ENCODE data around the gene LRRC34. TPM values are rescaled to one million over a fixed set of nuclear protein-coding genes. Genes with fewer than 3 reads are reported as not detected.

Gene LRRC34
- total RNA-seq, 2 donors from 2014 or later = 0.24 to 0.39 TPM

DNA sequence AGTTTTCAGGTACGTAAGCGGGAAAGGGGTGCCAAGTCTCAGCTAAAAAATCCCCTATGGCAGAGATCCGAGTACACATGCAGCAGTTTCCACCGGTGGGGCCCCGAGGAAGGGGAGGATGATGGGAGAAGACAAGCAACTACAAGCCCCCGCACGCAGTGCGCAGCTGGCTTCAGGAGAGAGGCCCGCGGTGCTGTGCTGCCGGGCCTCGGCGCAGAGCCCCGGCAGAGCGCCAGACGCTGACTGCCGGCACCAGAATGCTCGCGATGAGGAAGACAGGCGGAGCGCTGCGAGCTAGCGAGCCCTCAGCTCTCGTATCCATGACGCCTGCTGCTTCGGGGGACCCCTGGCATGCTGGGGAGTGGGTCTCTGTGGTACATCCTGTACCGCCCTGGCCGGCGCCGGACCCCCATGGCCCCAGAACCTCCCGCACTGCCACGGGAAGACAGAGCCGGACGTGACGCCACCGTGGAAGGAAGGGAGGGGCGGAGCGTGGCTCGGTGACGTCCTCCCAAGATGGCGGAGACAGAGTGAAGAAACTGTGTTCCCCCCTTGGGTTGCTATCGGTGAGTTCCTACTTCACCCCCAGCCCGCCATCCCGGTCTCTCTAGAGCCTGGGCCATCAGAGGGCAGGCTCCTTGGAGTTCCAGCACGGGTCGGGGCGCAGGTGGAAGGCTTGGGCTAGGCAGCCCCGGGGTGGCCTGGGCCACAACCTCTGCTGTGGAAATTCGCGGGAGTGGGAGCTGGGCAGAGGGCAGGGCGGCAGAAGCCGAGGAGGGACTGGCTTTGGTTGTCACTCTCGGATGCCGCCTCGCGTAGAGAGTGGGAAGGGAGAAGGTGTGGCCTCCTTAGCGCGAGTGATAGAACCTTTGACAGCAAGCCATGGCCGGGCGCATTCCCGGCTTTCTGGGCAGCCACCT, 39.5 kb downstream of the LRRC34 start, which contains the start of gene MYNN:
TSS of gene MYNN (plus strand) at position 500 of the 920 bp plus-strand sequence. CDS start 900 bp downstream, outside the sequence.
- ATAC-seq = peak; percentile 86
- intact Hi-C loops (cut with DNase I, micrococcal nuclease) = no loop called here

DNA sequence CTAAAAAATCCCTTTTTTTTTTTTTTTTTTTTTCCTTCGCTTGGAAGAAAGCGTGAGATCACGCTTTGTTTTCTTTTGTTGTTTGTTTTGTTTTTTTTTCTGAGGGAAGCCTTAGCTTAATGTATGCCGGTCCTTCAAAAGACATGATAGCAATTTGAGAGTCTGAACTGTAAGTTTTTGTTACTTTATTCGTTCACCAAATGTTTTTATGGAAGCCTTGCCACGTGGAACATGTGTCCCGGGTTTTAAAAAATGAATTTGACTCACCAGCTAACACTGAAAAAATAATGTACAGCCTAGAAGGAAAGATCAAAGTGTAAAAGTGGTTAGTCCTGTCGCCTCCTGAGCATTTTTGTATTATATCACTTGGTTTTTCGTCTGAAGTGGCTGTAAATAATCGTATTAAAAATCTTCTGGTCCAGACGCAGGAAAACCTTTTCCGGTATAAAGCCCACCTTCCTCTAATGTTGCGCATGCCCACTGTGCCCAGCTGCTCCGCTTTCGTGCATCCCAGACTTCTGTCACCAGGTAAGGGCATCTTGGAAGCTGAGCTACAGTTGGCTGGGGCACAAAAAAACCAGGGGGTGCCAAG, 40.3 kb downstream of the LRRC34 start:
- peak; percentile 48 for ATAC-seq
- intact Hi-C loops (cut with DNase I, micrococcal nuclease) = no loop called here
- peak; percentile 76 to 77 for DNase-seq

More for the DNA sequence above, 39.5 kb downstream of the LRRC34 start, which contains the start of gene MYNN:
- DNase-seq = peak; percentile 91 to 95

DNA sequence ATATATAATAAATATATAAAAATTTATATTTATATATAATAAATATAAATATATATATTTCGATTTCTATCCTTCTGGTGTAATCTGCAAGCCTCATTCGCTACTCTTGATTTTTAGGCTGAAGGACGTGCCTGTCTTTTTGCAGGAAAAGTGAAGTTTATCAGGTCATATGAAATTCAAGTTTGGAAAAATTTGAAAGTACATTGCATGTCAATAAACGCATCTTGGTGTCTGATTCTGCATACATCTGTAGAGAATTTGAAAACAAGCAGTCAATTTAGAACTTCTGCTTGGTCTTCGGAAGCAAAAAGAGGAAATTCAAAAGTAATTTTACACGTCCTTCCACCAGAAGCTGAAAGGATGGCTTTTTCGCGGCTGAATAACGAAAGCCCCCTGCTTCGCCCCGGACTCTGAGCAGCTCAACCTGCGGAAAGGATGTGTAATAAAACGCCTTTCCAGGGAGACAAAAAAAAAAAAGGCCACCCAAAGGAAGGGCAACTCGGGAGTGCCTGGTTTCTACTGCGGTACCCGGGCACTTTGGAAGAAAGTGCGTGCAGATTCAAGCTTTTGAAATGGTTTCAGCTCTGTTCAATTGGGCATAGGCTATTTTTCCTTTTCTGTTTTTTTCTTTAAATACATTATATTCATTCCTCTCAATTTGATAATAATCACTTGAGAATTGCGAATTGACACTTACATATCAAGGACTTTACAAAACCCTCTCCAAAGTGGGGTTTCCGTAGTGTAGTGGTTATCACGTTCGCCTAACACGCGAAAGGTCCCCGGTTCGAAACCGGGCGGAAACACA, 41.0 kb downstream of the LRRC34 start:
- intact Hi-C loops (cut with DNase I, micrococcal nuclease) = no loop called here
- peak in 1 of 2 donors; percentile 56 for DNase-seq
- peak; percentile 21 for ATAC-seq

DNA sequence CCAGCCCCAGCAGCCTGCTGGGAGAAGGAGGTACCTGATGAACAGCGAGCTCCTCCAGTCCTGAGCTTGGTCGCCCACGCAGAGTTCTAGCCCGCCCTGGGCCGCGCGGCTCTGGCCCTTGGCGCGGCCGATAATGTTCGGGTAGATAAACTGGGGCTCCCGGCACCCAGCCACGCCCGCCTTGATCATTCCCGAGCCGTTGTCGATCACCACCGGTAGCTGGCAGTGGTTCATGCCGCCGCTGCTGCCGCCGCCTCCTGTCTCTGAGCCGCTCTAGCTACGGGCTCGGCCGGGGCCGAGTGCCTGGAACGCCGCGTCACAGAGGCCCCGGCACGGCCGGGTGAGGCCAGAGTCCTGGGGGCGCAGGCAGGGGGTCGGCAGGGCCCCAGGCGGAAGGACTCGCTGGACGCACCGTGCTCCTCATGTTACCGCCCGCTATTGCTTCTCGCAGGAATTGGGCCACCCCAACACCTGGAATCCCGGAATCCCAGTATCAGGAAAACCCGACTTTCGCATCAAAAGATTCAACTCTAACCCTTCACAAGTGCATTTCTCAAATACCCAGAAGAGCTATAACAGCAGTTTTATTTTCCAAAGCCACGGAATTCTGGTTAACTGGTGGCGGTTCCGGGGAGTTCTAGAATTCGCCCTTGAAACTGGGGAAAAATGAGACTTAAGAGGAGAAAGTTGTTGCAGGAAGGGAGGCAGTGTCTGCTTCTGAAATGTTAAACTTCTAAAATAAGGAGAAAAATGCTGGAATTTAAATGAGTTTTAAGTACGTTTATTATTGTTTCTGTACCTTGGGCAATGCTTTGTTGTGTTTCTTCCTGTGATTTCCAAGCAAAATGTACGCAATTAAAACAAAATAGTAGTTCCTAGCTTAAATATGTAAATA, 43.2 kb downstream of the LRRC34 start, which contains the start of gene ACTRT3:
TSS of gene ACTRT3 (minus strand) at position 275 of the 895 bp plus-strand sequence. CDS start at position 234, 41 bp downstream.
- intact Hi-C loops (cut with DNase I, micrococcal nuclease) = no loop called here

GRCh38 chr3:169764882-169765612, 47.7 kb downstream of the LRRC34 start, which contains the start of gene TERC:
TSS of gene TERC (minus strand) at chr3:169765060.
- intact Hi-C loops (cut with DNase I, micrococcal nuclease) = loop anchor here in 1 of 2 donors (5.0 kb wide), 1 partner anchor 202 kb away; the partner anchor contains the start of gene SEC62
- ATAC-seq (peak; percentile 86), DNase-seq (peak; percentile 93 to 95)

More for the DNA sequence above, 43.2 kb downstream of the LRRC34 start, which contains the start of gene ACTRT3:
- ATAC-seq (peak; percentile 25), DNase-seq (peak; percentile 68 to 85)

DNA sequence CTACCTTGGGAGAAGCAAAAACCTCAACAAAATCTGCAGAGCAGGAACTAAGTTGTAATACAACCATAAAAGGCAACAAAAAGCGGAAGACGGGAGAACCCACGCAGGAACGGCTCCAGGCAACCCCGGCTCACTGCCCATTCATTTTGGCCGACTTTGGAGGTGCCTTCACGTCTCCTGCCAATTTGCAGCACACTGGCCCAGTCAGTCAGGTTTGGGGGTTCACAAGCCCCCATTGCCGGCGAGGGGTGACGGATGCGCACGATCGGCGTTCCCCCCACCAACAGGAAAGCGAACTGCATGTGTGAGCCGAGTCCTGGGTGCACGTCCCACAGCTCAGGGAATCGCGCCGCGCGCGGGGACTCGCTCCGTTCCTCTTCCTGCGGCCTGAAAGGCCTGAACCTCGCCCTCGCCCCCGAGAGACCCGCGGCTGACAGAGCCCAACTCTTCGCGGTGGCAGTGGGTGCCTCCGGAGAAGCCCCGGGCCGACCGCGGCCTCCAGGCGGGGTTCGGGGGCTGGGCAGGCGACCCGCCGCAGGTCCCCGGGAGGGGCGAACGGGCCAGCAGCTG, 48.3 kb downstream of the LRRC34 start:
- DNase-seq = peak; percentile 64 to 75
- ATAC-seq = peak; percentile 53
- intact Hi-C loops (cut with DNase I, micrococcal nuclease) = loop anchor here in 1 of 2 donors (5.0 kb wide), 1 partner anchor 203 kb away; the partner anchor contains the start of gene SEC62

- intact Hi-C loops (cut with DNase I, micrococcal nuclease) = loop anchor here in 1 of 2 donors (5.0 kb wide), 1 partner anchor 207 kb away; the partner anchor contains the start of gene SEC62
- DNase-seq (no peak), ATAC-seq (no peak)
Observed at GRCh38 chr3:169760479-169760878, 52.2 kb downstream of the LRRC34 start.

GRCh38 chr3:169759256-169759655, 53.4 kb downstream of the LRRC34 start:
- no peak for ATAC-seq
- intact Hi-C loops (cut with DNase I, micrococcal nuclease) = no loop called here
- DNase-seq = no peak

- DNase-seq (no peak), ATAC-seq (peak; percentile 64)
- intact Hi-C loops (cut with DNase I, micrococcal nuclease) = no loop called here
Observed at GRCh38 chr3:169758359-169758994, 54.2 kb downstream of the LRRC34 start.

DNA sequence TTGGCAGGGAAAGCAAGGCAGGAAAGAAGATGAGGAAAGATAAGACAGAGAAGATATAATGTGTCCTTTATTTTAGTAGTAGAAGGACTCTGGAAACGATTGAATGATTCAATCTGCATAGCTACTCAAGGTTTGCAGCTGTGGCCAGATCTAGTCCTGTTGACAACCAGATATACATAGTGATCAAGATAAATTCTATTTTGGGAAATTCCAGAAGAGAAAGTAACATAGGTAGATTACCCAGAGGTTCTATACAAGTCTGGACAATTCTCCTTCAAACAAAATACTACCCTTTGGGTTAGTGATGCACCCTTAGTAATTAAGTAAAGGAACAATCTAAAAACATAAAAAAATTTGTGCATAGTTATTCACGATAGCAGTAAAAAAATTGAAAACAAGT, 57.2 kb downstream of the LRRC34 start:
- DNase-seq (no peak), ATAC-seq (no peak)
- intact Hi-C loops (cut with DNase I, micrococcal nuclease) = no loop called here

- no peak for ATAC-seq
Observed at GRCh38 chr3:169754711-169755110, 58.0 kb downstream of the LRRC34 start.

DNA sequence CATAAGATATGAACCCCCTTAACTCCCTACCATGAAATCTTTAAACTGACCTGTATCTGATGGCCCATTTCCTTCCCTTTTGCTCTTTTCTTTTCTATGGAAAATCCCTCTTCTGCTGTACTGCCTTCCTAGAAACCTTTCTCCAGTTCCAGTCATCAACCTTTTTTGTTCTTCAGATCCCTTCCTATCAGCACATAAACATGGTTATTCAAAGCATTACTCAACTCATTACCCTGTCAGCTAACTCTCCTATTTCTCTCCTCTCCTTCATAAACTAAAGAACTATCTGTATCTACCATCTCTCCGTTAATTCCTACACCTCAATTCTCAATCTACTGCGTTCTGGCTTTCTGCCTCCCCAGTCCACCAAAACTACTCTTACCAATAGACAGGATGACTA, 60.8 kb downstream of the LRRC34 start:
- ATAC-seq = no peak
- intact Hi-C loops (cut with DNase I, micrococcal nuclease) = no loop called here
- no peak for DNase-seq

More at GRCh38 chr3:169754711-169755110, 58.0 kb downstream of the LRRC34 start:
- DNase-seq = no peak
- intact Hi-C loops (cut with DNase I, micrococcal nuclease) = no loop called here

GRCh38 chr3:169750665-169751064, 62.0 kb downstream of the LRRC34 start:
- intact Hi-C loops (cut with DNase I, micrococcal nuclease) = no loop called here
- ATAC-seq (no peak), DNase-seq (no peak)

DNA sequence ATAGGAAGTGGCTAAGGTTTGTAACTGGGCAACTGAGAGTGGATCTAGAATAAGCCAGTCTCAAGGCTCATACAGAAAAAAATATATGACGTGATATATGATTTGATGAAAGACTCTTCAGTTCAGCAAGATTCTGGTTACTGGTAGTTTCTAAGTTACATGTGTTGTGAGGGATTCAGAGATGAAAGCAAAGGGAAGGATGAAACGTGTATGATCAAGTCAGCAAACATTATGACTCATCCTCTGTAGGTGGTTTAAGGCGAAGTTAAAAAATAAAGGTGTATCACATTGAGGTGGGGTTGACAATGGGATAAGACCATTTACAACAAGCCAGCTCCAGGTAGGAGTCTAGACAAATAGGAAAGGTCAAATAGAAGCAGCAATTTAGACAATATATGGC, 64.0 kb downstream of the LRRC34 start:
- intact Hi-C loops (cut with DNase I, micrococcal nuclease) = no loop called here
- peak; percentile 66 for ATAC-seq
- no peak for DNase-seq

GRCh38 chr3:169746924-169747323, 65.8 kb downstream of the LRRC34 start:
- ATAC-seq = no peak
- intact Hi-C loops (cut with DNase I, micrococcal nuclease) = no loop called here
- DNase-seq = no peak

GRCh38 chr3:169744366-169745054, 68.2 kb downstream of the LRRC34 start:
- ATAC-seq (no peak), DNase-seq (no peak)
- intact Hi-C loops (cut with DNase I, micrococcal nuclease) = no loop called here

All from left colon (tissue), 2 donors.